Measurements from ENCODE around the gene ELMO1.

The ELMO1 gene

GRCh38 chr7:37038706-37039105, 410.0 kb downstream of the ELMO1 start:
- no peak for DNase-seq

- peak; percentile 13 for DNase-seq
Observed at GRCh38 chr7:37037286-37037685, 411.4 kb downstream of the ELMO1 start.

GRCh38 chr7:37035631-37036030, 413.0 kb downstream of the ELMO1 start:
- no peak for DNase-seq

DNA sequence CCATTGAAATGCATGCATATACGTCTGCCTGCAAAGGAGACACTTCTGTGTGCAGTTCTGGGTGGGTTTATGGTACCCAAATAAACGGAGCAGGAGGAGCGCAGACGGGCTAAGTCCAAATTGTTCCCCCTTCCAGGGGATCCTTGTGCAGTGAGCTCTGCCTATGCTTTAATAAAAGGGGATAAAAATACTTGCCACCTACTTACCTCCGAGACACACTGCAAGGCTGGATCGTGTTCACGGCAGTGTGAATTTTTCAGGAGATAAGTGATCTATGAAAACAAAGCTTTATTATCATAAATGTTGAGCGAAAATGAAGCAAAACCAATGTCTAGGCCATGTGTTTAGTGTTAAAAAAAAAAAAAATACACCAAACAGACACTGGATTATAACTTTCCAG, 415.5 kb downstream of the ELMO1 start:
- no peak for DNase-seq

DNA sequence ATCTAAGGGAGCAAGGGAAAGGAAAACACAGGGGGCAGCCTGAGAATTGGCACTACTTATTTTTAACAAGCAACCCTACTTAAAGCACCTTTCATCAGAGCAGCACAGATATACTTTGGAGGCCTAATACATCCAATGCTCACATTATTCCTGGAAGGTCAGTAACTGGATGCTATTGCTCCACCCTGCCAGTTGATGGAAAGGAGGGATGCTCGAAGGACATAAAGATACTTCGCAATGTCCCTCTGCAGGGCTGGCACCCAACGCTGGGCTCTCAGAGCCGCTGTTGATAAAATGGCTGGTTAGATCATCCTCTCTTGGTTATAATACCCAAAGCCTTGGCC, 416.4 kb downstream of the ELMO1 start:
- DNase-seq = no peak

- DNase-seq = peak; percentile 90
Observed at GRCh38 chr7:37031571-37032257, 416.9 kb downstream of the ELMO1 start.

- peak; percentile 24 for DNase-seq
Observed at GRCh38 chr7:37028909-37029440, 419.7 kb downstream of the ELMO1 start.

GRCh38 chr7:37027557-37028341, 420.9 kb downstream of the ELMO1 start:
- no peak for DNase-seq

DNA sequence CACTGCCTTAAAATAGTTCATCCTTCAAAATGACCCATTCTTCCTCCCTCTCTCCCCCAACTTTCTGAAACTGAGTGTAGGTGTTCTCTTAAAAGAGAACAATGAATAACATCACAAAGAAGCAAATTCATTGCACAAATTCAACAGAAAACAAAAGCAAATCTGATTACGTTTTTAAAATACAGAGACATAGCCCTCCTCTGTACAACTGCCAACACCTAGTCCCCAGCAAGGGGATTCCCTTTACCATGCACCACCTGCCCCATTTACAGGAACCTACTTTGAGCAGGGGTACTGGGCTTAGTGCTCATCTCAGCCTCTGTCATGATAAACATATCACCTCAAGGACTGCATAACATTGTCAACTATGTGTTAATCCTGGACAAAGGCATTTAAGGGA, 421.6 kb downstream of the ELMO1 start:
- DNase-seq = no peak

GRCh38 chr7:37018954-37019353, 429.7 kb downstream of the ELMO1 start:
- no peak for DNase-seq

- no peak for DNase-seq
Observed at GRCh38 chr7:37016064-37016878, 432.4 kb downstream of the ELMO1 start.

DNA sequence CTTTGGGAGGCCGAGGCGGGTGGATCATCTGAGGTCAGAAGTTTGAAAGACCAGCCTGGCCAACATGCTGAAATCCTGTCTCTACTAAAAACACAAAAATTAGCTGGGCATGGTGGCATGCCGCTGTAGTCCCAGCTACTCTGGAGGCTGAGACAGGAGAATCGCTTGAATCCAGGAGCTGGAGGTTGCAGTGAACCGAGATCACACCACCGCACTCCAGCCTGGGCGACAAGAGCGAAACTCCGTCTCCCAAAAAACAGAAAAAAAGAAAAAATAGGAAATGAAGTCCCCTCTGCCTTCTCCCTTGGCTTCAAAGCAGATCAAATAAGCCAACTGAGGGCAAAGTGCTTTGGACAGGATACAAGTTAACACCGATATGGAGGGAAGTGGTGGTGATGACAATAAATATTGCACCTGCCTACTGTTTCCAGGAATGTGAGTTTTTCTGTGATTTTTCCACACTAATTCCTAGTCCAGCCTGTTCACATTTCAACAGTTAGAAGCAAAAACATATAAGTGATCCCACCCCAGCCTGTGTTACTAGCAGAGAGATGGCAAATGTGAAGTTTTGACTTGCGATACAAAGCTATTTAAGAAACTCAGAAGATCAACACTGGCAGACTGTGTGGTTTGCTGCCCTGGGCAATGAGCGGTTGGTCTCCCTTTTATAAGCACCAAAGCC, 433.2 kb downstream of the ELMO1 start:
- DNase-seq = no peak

GRCh38 chr7:37013771-37014170, 434.9 kb downstream of the ELMO1 start:
- no peak for DNase-seq

DNA sequence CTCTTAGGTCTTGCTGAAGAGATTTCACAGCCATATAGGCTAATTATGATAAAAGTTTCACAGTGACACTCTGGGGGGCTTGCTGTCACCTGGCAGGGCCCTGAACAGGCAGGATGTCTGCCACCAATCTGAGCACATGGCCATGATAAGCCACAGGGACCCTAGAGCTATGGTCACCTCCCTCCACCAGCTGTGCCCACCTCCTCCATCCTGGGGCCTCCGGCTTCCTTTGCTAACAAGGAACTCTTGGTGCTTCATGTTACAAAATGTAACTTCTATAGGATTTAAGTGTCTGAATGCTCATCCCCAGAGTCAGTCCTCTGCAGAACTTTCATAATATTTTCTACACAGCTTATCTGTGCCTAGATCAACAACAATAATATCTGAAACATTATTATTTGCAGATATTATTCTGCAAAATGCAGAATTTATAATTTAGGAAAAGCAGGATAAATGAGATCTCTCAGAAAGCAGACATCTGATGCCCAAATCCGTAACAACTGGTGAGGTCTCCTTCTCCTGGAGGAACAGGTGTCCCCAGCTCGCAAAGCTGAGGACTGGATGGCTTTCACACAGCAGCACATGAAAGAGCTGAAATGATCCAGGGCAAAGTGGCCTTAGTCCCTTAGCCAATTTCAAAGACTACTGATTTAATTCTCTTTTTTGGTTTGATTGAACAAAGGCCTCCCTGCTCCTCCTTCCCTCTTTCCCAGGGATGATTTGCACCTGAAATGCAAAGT, 437.3 kb downstream of the ELMO1 start:
- DNase-seq = no peak

GRCh38 chr7:37009125-37009675, 439.5 kb downstream of the ELMO1 start:
- no peak for DNase-seq

DNA sequence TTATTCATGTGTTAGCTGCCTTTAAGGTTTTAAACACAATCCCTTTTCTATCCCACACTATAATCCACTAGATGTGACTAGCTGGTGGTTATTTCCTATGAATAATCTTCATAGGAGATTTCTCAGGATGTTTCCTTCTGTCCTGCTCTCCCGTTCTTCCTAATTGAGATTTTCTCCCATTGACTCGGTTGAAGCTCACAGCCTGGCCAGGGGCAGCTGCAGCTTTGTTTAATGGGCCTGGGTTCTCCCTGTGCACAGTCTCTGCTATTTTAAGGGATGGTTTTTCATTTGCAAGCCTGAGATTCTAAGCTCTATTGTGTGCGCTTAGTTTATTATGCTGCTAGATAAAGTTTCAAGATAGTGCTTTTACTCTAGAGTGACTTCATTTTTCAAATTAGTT, 441.0 kb downstream of the ELMO1 start:
- no peak for DNase-seq

DNA sequence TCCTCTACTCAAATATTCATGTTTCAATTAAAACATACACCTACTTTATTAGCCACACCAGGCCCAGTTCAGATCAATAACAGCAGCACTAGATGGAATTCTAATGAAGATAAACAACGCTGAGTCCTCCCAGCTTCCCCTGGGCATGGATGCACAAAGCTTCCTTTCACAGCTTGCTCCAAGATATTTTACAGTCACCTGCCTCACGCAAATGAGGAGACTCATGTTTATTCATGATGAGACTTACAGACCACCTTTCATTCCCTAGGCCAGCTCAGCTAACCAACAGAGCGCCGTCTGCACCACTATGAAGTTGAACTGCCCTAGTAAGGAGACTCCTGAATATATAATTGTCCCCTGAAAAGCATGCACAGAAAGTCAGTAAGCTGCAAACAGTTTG, 441.4 kb downstream of the ELMO1 start:
- peak; percentile 44 for DNase-seq

- DNase-seq = no peak
Observed at GRCh38 chr7:37006764-37007163, 441.9 kb downstream of the ELMO1 start.

DNA sequence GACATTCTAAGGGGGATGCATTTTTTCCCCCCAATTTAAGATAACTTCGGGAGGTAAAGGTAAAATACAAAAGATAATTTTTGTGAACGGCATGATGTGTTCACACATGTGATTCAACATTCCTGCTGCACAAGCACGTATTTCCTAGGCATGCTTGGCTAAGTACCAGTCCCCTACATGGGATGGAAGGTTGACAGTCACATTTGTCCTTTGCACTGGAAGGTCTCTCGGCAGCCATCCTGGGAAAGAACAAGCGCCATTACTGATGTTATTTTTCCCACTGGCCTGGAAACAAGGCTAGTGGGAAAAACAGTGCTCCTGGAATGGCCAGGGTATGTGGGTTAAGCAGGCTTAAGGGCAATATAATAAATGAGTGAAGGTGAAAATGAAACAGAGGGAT, 448.2 kb downstream of the ELMO1 start:
- no peak for DNase-seq

GRCh38 chr7:36999626-37000485, 448.8 kb downstream of the ELMO1 start:
- no peak for DNase-seq

GRCh38 chr7:36995776-36996175, 452.9 kb downstream of the ELMO1 start:
- DNase-seq = no peak
